Measurements from ENCODE around the gene LTBP1. TPM values are rescaled to one million over a fixed set of nuclear protein-coding genes. Genes with fewer than 3 reads are reported as not detected.
"Not testable (repeated sequence)": the region's sequence is repeated elsewhere in the genome, so short reads cannot be mapped to it uniquely, and the experiment has no call there.

LTBP1 gene
- total RNA-seq, 4 donors from 2014 or later, result 8.7 to 18.7 (median 13.0) TPM

- H3K27ac ChIP-seq, result no peak overlapping the region
- WGBS, result 71% methylated on average over 3 of the region's 3 CpGs
Observed at GRCh38 chr2:33052361-33052735, 105.6 kb downstream of the LTBP1 start.

GRCh38 chr2:33052795-33053194, 106.0 kb downstream of the LTBP1 start:
- not testable (repeated sequence) for DNase-seq (ENCODE audit: low spot score in 2 of 2)

More at GRCh38 chr2:33052361-33052735, 105.6 kb downstream of the LTBP1 start:
- no peaks in the 10 kb centered on the region for H3K36me3 ChIP-seq
- no peaks in the 10 kb centered on the region for H3K27me3 ChIP-seq
- H3K4me3 ChIP-seq, result no peak overlapping the region
- no peaks in the 10 kb centered on the region for H3K9me3 ChIP-seq
- TF ChIP-seq POLR2AphosphoS5 (IDR thresholded peaks at IDR 0.05) (no peak), POLR2A (IDR thresholded peaks at IDR 0.05) (no peak), CTCF (IDR thresholded peaks at IDR 0.05) (no peak), EP300 (IDR thresholded peaks at IDR 0.05) (no peak)
- no peak for DNase-seq (ENCODE audit: low spot score in 2 of 2)
- peaks cover 4% of the 10 kb centered on the region for H3K4me1 ChIP-seq

GRCh38 chr2:33056170-33056569, 109.4 kb downstream of the LTBP1 start:
- Histone ChIP-seq H3K27me3 (no peaks in the 10 kb centered on the region), H3K4me3 (no peak overlapping the region), H3K27ac (no peak overlapping the region), H3K36me3 (no peaks in the 10 kb centered on the region), H3K4me1 (peaks cover 4% of the 10 kb centered on the region), H3K9me3 (no peaks in the 10 kb centered on the region)
- TF ChIP-seq EP300 (IDR thresholded peaks at IDR 0.05), result no peak
- no peak for TF ChIP-seq POLR2A (IDR thresholded peaks at IDR 0.05)
- no peak for TF ChIP-seq CTCF (IDR thresholded peaks at IDR 0.05)
- no peak for TF ChIP-seq POLR2AphosphoS5 (IDR thresholded peaks at IDR 0.05)
- no peak for DNase-seq (ENCODE audit: low spot score in 2 of 2)
- 95% methylated on average over 12 of the region's 12 CpGs for WGBS

More at GRCh38 chr2:33052795-33053194, 106.0 kb downstream of the LTBP1 start:
- not testable (repeated sequence) for H3K27me3 ChIP-seq, H3K4me3 ChIP-seq, H3K4me1 ChIP-seq, H3K27ac ChIP-seq, H3K36me3 ChIP-seq, H3K9me3 ChIP-seq
- WGBS, result 91% methylated on average over 11 of the region's 11 CpGs

GRCh38 chr2:33057307-33058028, 110.7 kb downstream of the LTBP1 start:
- not testable (repeated sequence) for DNase-seq (ENCODE audit: low spot score in 2 of 2); H3K4me1 ChIP-seq; H3K27ac ChIP-seq; H3K9me3 ChIP-seq; H3K4me3 ChIP-seq; H3K36me3 ChIP-seq; H3K27me3 ChIP-seq
- WGBS, result 96% methylated on average over 17 of the region's 39 CpGs

- Histone ChIP-seq H3K36me3 (no peaks in the 10 kb centered on the region), H3K4me1 (no peaks in the 10 kb centered on the region), H3K27me3 (no peaks in the 10 kb centered on the region), H3K4me3 (no peak overlapping the region), H3K9me3 (no peaks in the 10 kb centered on the region), H3K27ac (no peak overlapping the region)
- no peak for DNase-seq (ENCODE audit: low spot score in 2 of 2)
- 88% methylated on average over 8 of the region's 8 CpGs for WGBS
- TF ChIP-seq EP300 (IDR thresholded peaks at IDR 0.05), result no peak
- no peak for TF ChIP-seq POLR2AphosphoS5 (IDR thresholded peaks at IDR 0.05)
- TF ChIP-seq CTCF (IDR thresholded peaks at IDR 0.05), result no peak
- TF ChIP-seq POLR2A (IDR thresholded peaks at IDR 0.05), result no peak
Observed at GRCh38 chr2:33058716-33059470, 112.1 kb downstream of the LTBP1 start.

- no peak for TF ChIP-seq POLR2A (IDR thresholded peaks at IDR 0.05)
- TF ChIP-seq CTCF (IDR thresholded peaks at IDR 0.05), result no peak
- no peak for TF ChIP-seq POLR2AphosphoS5 (IDR thresholded peaks at IDR 0.05)
- Histone ChIP-seq H3K4me3 (no peak overlapping the region), H3K9me3 (no peaks in the 10 kb centered on the region), H3K27ac (no peak overlapping the region), H3K27me3 (no peaks in the 10 kb centered on the region), H3K36me3 (no peaks in the 10 kb centered on the region), H3K4me1 (no peaks in the 10 kb centered on the region)
- 88% methylated on average over 3 of the region's 3 CpGs for WGBS
- no peak for DNase-seq (ENCODE audit: low spot score in 2 of 2)
Observed at GRCh38 chr2:33059471-33060156, 112.9 kb downstream of the LTBP1 start.

Data from suprapubic skin (tissue), 4 donors.